ENCODE data around the gene F12.

F12 gene

DNA sequence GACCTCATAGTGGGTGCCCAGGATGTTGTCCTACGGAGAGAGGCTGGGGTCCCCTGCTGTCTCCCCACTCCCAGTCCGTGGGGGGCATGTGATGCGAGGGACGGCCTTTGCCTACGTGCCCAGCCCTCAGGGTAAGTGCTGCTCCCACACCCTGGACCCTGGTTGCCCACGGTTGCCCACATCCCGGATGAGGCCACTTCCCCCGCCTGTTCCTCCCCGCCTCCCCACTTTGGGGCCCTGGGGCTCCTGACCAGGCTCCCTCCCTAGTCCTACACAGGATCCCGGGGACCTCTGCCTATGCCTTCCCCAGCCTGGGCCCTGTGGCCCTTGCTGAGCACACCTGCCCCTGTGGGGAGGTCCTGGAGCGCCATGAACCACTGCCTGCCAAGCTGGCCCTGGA lies 23.6 kb downstream of the F12 start:
- TF ChIP-seq GATA3 (IDR thresholded peaks at IDR 0.05; ENCODE audit: low read depth, low read length) = no peak
- no peak for TF ChIP-seq GATA2 (IDR thresholded peaks at IDR 0.05; ENCODE audit: low read depth, low read length)

GRCh38 chr5:177384134-177384533 lies 25.2 kb downstream of the F12 start, which contains the start of gene SLC34A1:
Gene SLC34A1 (plus strand): TSS chr5:177384434. CDS start chr5:177385742, 1,308 bp downstream.
- TF ChIP-seq GATA3 (IDR thresholded peaks at IDR 0.05; ENCODE audit: low read depth, low read length) (no peak), GATA2 (IDR thresholded peaks at IDR 0.05; ENCODE audit: low read depth, low read length) (no peak)

GRCh38 chr5:177383181-177383580 lies 26.2 kb downstream of the F12 start:
- TF ChIP-seq GATA3 (IDR thresholded peaks at IDR 0.05; ENCODE audit: low read depth, low read length) = no peak
- TF ChIP-seq GATA2 (IDR thresholded peaks at IDR 0.05; ENCODE audit: low read depth, low read length) = no peak

DNA sequence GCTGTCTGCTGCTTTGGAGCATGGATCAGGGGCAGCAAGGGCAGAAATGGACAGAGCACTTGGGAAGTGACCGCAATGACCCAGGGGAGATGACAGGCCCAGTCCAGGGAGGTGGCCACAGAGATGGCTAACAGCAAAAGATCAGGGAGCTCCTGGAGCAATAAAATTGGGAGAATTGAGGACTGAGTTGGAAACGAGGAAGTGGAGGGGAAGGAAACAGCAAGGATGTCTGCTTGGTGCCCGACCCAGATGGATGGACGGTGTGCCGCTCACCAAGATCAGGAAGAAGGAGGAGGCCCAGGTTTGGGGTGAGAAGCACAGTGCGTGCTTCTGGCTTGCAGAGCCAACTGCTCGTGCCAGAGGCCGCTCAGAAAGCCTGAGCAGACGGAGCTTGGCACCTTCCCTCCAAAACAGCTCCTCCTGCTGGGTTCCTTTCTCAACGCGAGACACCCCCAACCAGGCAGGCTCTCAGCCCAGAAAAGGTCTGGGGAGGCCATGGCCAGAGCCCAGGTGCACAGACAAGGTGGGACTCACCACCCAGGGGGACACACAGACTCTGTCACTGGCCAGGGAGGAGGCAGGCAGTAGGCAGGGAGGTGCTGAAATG lies 26.8 kb downstream of the F12 start:
- no peak for TF ChIP-seq GATA3 (IDR thresholded peaks at IDR 0.05; ENCODE audit: low read depth, low read length)
- no peak for TF ChIP-seq GATA2 (IDR thresholded peaks at IDR 0.05; ENCODE audit: low read depth, low read length)

DNA sequence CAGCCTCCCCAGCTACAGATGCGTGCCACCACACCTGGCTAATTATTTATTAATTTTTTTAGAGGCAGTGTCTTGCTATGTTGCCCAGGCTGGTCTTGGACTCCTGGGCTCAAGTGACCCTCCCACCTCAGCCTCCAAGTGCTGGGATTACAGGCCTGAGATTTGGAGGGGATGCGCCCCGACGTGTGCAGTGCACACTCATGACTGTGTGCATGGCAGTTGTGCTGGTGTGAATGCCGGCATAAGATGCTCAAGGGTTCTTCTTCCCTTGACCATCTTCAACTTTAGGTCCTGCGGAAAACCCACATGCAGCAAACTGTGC lies 28.6 kb downstream of the F12 start:
- no peak for TF ChIP-seq GATA2 (IDR thresholded peaks at IDR 0.05; ENCODE audit: low read depth, low read length)
- TF ChIP-seq GATA3 (IDR thresholded peaks at IDR 0.05; ENCODE audit: low read depth, low read length) = no peak

- TF ChIP-seq GATA3 (IDR thresholded peaks at IDR 0.05; ENCODE audit: low read depth, low read length) = no peak
- no peak for TF ChIP-seq GATA2 (IDR thresholded peaks at IDR 0.05; ENCODE audit: low read depth, low read length)
Measured at GRCh38 chr5:177378884-177379883, 30.2 kb downstream of the F12 start.

DNA sequence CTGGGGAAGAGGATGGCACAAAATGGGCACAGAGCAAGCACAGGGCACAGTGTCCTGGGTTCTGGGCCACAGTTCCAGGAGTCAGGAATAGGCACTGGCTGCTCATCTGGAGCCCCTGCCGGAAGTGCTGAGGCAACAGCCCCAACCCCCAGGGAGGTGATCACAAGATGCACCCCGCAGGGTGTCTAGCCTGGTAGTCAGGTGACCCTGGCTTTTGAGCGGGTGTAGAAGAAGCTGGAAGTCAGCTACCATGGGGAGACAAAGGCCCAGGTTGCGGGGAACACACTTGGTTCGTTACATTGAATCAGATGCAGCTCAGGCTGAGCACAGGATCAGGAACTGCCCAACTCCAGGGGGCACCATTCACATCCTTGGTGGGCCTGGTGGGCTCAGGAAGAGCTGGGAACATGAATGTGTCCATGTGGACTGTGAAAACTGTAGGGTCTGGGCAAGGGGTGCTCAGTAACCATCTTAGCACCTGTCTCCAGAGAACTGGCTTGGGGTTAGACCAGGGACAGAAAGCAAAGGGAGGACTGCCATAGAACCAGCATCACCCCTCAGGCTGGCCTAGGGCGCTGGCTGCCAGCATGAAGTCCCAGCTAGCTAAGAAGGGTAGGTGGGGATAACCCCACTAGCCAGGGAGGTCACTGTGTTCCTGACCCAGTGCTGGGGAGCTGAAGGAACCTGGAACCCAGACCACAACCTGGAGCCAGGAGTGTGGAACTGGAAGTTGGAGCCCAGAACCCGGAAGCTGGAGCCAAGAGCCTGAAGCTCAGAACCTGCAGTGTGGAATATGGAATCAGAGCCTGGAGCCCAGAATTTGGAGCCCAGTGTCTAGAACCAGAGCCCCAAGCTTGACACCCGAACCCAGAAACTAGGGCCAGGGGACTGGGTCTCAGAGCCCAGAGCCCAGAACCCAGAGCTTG lies 31.2 kb downstream of the F12 start:
- TF ChIP-seq GATA3 (IDR thresholded peaks at IDR 0.05; ENCODE audit: low read depth, low read length) (no peak), GATA2 (IDR thresholded peaks at IDR 0.05; ENCODE audit: low read depth, low read length) (no peak)

- TF ChIP-seq GATA3 (IDR thresholded peaks at IDR 0.05; ENCODE audit: low read depth, low read length) (no peak), GATA2 (IDR thresholded peaks at IDR 0.05; ENCODE audit: low read depth, low read length) (no peak)
Measured at GRCh38 chr5:177376107-177376506, 33.3 kb downstream of the F12 start.

DNA sequence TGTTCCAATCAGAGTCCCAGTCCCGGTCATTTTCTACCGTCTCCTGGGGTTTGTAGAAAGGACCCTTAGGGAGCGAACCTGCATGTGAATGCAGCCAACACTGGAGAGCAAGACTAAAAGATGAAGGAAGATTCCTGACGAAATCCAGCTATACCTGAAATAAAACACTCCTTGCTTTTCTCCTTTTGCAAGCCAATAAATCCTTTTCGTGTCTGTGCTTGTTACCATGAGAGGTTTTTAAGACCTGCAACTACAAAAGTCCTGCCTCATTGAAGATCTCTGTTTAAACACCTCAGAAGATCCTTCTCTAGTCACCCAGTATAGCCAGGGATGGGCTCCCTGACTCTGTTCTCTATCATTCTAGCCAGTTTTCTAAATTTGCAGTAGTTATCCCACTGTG lies 35.2 kb downstream of the F12 start:
- no peak for TF ChIP-seq GATA3 (IDR thresholded peaks at IDR 0.05; ENCODE audit: low read depth, low read length)
- no peak for TF ChIP-seq GATA2 (IDR thresholded peaks at IDR 0.05; ENCODE audit: low read depth, low read length)

GRCh38 chr5:177373806-177374205 lies 35.6 kb downstream of the F12 start:
- TF ChIP-seq GATA2 (IDR thresholded peaks at IDR 0.05; ENCODE audit: low read depth, low read length) (no peak), GATA3 (IDR thresholded peaks at IDR 0.05; ENCODE audit: low read depth, low read length) (no peak)

DNA sequence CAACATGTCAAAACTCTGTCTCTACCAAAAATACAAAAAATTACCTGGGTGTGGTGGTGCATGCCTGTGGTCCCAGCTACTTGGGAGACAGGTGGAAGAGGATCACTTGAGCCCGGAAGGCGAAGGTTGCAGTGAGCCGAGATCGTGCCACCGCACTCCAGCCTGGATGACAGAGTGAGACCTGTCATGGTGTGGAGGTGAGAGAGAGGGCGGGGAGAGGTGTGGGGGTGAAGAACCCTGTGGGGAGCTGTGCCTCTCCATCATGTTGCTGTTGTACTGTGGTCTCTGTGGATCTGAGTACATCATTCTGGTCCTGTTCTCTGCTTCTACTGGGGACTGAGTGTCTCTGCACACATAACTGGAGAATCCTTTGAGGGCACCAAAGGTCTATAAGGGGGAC lies 36.5 kb downstream of the F12 start:
- TF ChIP-seq GATA2 (IDR thresholded peaks at IDR 0.05; ENCODE audit: low read depth, low read length) = no peak
- TF ChIP-seq GATA3 (IDR thresholded peaks at IDR 0.05; ENCODE audit: low read depth, low read length) = no peak

DNA sequence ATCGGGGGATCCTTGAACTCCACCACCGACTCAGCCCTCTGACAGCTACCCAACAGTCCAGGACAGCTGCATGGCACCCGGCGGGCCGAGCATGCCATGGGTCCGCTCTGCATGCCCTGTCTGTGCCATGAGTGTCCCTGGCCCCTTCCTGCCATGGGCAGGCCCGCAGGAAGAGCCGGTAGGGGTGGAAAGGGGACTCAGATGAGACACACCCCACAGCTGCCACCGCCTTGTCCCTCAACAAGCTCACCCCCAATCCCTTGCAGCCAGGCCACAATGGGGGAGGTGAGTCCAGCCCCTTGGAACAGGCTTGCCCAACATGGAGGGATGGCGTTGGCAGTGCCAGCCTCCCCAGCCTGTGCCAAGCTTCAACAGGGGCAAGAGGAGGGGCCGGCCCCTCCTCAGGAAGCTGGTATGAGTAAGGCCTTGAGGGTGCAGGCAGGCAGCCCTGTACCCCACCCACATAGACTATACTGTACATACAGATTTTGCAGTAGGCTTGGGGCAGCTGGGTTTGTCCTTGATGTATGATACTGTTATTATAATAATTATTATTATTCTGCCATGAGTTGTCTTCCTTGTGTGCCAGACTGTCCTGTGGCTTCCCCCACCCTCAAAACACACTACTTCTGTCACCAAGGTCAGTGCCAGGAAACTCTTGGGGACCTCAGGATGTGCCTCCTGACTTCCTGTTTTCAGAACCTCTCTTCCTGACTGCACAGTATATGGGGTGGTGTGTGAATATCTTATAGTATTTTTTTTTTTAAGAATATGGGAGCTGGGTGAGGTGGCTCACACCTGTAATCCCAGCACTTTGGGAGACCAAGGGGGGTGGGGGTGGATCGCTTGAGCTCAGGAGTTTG lies 37.1 kb downstream of the F12 start:
- TF ChIP-seq GATA3 (IDR thresholded peaks at IDR 0.05; ENCODE audit: low read depth, low read length) (no peak), GATA2 (IDR thresholded peaks at IDR 0.05; ENCODE audit: low read depth, low read length) (no peak)
